Measurements from ENCODE around the gene MARCHF3. TPM values are rescaled to one million over a fixed set of nuclear protein-coding genes. Genes with fewer than 3 reads are reported as not detected.

MARCHF3 gene
- polyA plus RNA-seq, 1 donor from 2014 or later, result 3.9 TPM

- Histone ChIP-seq H3K9me2 (ENCODE audit: insufficient read depth, low read length) (no peaks in the 10 kb centered on the region), H4K20me1 (ENCODE audit: insufficient read depth) (no peaks in the 10 kb centered on the region), H2AFZ (ENCODE audit: low read depth, low read length) (no peak overlapping the region), H3K9ac (ENCODE audit: low read length) (peak overlapping the region; percentile 28), H3K36me3 (ENCODE audit: insufficient read depth, low read length) (no peaks in the 10 kb centered on the region), H3K4me2 (ENCODE audit: low read length) (peak overlapping the region; percentile 66), H3K27ac (ENCODE audit: low read length) (peak overlapping the region; percentile 73), H3K4me3 (ENCODE audit: low read length) (peak overlapping the region; percentile 59), H3K27me3 (ENCODE audit: insufficient read depth, low read depth, low read length) (no peaks in the 10 kb centered on the region), H3K9me3 (ENCODE audit: low read length) (no peaks in the 10 kb centered on the region), H3K79me2 (replicated peaks; ENCODE audit: insufficient read depth, low read length) (no peaks in the 10 kb centered on the region), H3F3A (ENCODE audit: insufficient read depth, low read length, poor library complexity, severe bottlenecking) (no peaks in the 10 kb centered on the region)
- TF ChIP-seq EZH2 (IDR thresholded peaks at IDR 0.05; ENCODE audit: borderline replicate concordance, insufficient read depth, low read length, poor library complexity, severe bottlenecking), result no peak
- peak; percentile 54 for TF ChIP-seq RAD21 (conservative IDR thresholded peaks at IDR 0.05)
- peak; percentile 74 for TF ChIP-seq EP300 (conservative IDR thresholded peaks at IDR 0.05; ENCODE audit: poor library complexity, severe bottlenecking)
- peak; percentile 70 for TF ChIP-seq MXI1 (conservative IDR thresholded peaks at IDR 0.05; ENCODE audit: poor library complexity, severe bottlenecking)
- TF ChIP-seq POLR2AphosphoS5 (IDR thresholded peaks at IDR 0.05), result peak; percentile 66
- TF ChIP-seq REST (IDR thresholded peaks at IDR 0.05; ENCODE audit: borderline replicate concordance), result peak; percentile 17
- no peak for TF ChIP-seq TAF1 (IDR thresholded peaks at IDR 0.05; ENCODE audit: low read depth)
- TF ChIP-seq SMC3 (conservative IDR thresholded peaks at IDR 0.05; ENCODE audit: poor library complexity), result peak; percentile 50
These were observed 112.3 kb downstream of the MARCHF3 start for GRCh38 chr5:126917918-126918614.

GRCh38 chr5:126915496-126915895 lies 114.9 kb downstream of the MARCHF3 start:
- TF ChIP-seq RAD21 (conservative IDR thresholded peaks at IDR 0.05), result no peak
- no peak for TF ChIP-seq TAF1 (IDR thresholded peaks at IDR 0.05; ENCODE audit: low read depth)
- TF ChIP-seq CTCF (IDR thresholded peaks at IDR 0.05; ENCODE audit: poor library complexity, severe bottlenecking), result no peak
- no peak for TF ChIP-seq EZH2 (IDR thresholded peaks at IDR 0.05; ENCODE audit: borderline replicate concordance, insufficient read depth, low read length, poor library complexity, severe bottlenecking)
- TF ChIP-seq SMC3 (conservative IDR thresholded peaks at IDR 0.05; ENCODE audit: poor library complexity), result no peak
- no peak for TF ChIP-seq REST (IDR thresholded peaks at IDR 0.05; ENCODE audit: borderline replicate concordance)
- no peak for TF ChIP-seq MXI1 (conservative IDR thresholded peaks at IDR 0.05; ENCODE audit: poor library complexity, severe bottlenecking)
- TF ChIP-seq POLR2AphosphoS5 (IDR thresholded peaks at IDR 0.05), result no peak
- TF ChIP-seq EP300 (conservative IDR thresholded peaks at IDR 0.05; ENCODE audit: poor library complexity, severe bottlenecking), result no peak
- Histone ChIP-seq H3K9me3 (ENCODE audit: low read length) (no peaks in the 10 kb centered on the region), H3K4me2 (ENCODE audit: low read length) (no peak overlapping the region), H4K20me1 (ENCODE audit: insufficient read depth) (no peaks in the 10 kb centered on the region), H3K4me3 (ENCODE audit: low read length) (no peak overlapping the region), H3K27ac (ENCODE audit: low read length) (no peak overlapping the region), H3K36me3 (ENCODE audit: insufficient read depth, low read length) (no peaks in the 10 kb centered on the region), H3K9me2 (ENCODE audit: insufficient read depth, low read length) (no peaks in the 10 kb centered on the region), H3K79me2 (replicated peaks; ENCODE audit: insufficient read depth, low read length) (no peaks in the 10 kb centered on the region), H3K27me3 (ENCODE audit: insufficient read depth, low read depth, low read length) (no peaks in the 10 kb centered on the region), H3K9ac (ENCODE audit: low read length) (no peak overlapping the region), H2AFZ (ENCODE audit: low read depth, low read length) (no peak overlapping the region), H3F3A (ENCODE audit: insufficient read depth, low read length, poor library complexity, severe bottlenecking) (no peaks in the 10 kb centered on the region)

Measured in neural cell (in vitro differentiated cells).